HepG2 (cell line): ENCODE data around the gene CLPX. TPM values are rescaled to one million over a fixed set of nuclear protein-coding genes. Genes with fewer than 3 reads are reported as not detected.

ENCODE experiments used
- ARID4A ChIP-seq: sonication (generic); formaldehyde crosslinking; IDR thresholded peaks from 2 replicates; pipeline ENCODE4 v1.5.0; 2020; ENCODE audit warnings: mild to moderate bottlenecking, missing genetic modification reagents, borderline replicate concordance
- HOXA7 ChIP-seq: sonication (generic); formaldehyde crosslinking; IDR thresholded peaks from 2 replicates; pipeline ENCODE4 v1.8.1; 2022; ENCODE audit warnings: mild to moderate bottlenecking, missing genetic modification reagents, moderate library complexity
- KDM2A ChIP-seq: sonication (generic); formaldehyde crosslinking; IDR thresholded peaks from 2 replicates; pipeline ENCODE4 v1.4.0; 2020; ENCODE audit warnings: low read depth, missing genetic modification reagents, borderline replicate concordance
- MAX ChIP-seq: IDR thresholded peaks from 2 replicates; pipeline ENCODE4 v1.6.1; 2012; ENCODE audit warnings: inconsistent platforms
- PHF5A ChIP-seq: IDR thresholded peaks from one replicate; pipeline ENCODE4 v1.6.1; 2018; ENCODE audit warnings: low read depth, missing genetic modification reagents; ENCODE audit not compliant: unreplicated experiment
- PRDM10 ChIP-seq: sonication (generic); formaldehyde crosslinking; IDR thresholded peaks from 2 replicates; pipeline ENCODE4 v1.4.0; 2020; ENCODE audit warnings: low read depth, missing genetic modification reagents
- PRDM4 ChIP-seq: sonication (generic); formaldehyde crosslinking; IDR thresholded peaks from 2 replicates; pipeline ENCODE4 v1.9.0; 2021; ENCODE audit warnings: missing genetic modification reagents, borderline replicate concordance
- TRIM22 ChIP-seq: fragments of 450-650 bp; IDR thresholded peaks from 2 replicates; pipeline ENCODE4 v1.6.1; 2017
- ZKSCAN1 ChIP-seq: fragments of 150-350 bp; IDR thresholded peaks from 2 replicates; pipeline ENCODE4 v1.6.1; 2014; ENCODE audit warnings: low read length
- ZNF678 ChIP-seq: sonication (generic); formaldehyde crosslinking; IDR thresholded peaks from 2 replicates; pipeline ENCODE4 v1.4.0; 2020; ENCODE audit warnings: mild to moderate bottlenecking, missing genetic modification reagents
- polyA plus RNA-seq, 8 experiments: library from polyadenylated mRNA; depleted of rRNA in 3 of 8; stranded (reverse) in 7 of 8; unstranded in 1 of 8; fragments of >200 nt; fragmentation: Illumina TruSeq in 4 of 8; extraction: Trizol in 4 of 8; gene quantifications; 2 replicates each; pipeline versions ENCODE4 v1.2.1 to v1.2.3, GENCODE V29; 2011 to 2016; ENCODE audit warnings: low read depth in 4 of 8, missing spikeins in 1 of 8, mixed read lengths in 1 of 8; ENCODE audit not compliant: insufficient read depth in 1 of 8
- total RNA-seq, 5 experiments: library from RNA; depleted of rRNA; stranded (reverse); fragments of >200 nt; fragmentation: Illumina TruSeq; extraction: Trizol; gene quantifications; 2 replicates each; pipeline ENCODE4 v1.2.3, GENCODE V29; 2016; ENCODE audit warnings: low read depth in 1 of 5
- TF ChIP-seq, protein P1 (sequence below): IDR thresholded peaks from 2 replicates; pipeline ENCODE4 v1.6.1; 2016; ENCODE audit warnings: control low read depth
- TF ChIP-seq, protein P2 (sequence below): conservative IDR thresholded peaks from 2 replicates; pipeline ENCODE4 v1.6.1; 2018; ENCODE audit warnings: missing genetic modification reagents

Gene CLPX
- total and polyA plus RNA-seq, 2 of the 13 experiments (the other 11 are each of a cell fraction or from before 2014, with no cell fraction given) = 33.9 to 61.3 TPM

DNA sequence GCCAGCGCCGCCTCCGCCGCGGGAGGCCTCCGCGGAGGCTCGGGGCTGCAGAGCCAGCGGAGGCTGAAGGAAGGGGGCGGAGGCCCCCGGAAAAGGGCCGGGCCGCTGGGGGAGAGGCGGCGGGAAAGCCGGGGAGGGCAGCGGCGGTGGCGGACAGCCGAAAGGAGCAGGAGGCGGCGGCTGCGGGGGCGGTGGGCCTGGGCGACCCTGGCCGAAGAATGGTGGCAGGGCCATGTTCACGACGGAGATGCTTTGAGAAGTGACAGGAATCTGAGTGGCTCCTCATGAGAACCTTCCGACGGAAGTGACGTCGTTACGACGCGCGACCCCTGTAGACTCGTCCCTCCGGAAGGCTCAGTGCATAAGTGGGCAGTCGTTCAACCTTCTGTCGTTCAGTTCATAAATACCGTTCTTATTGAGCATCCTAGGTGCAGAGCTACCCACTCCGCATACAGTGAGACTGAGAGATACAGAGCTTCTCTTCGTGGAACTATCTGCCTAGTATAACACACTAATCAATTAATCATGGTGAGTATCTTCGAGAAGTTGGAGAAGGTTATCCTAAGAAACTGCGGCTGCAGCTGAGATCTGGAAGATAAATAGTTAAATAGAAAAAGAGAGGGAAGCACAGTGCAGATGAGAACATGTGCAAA lies 51.5 kb downstream of the CLPX start, which contains the start of gene PDCD7 (continued):
- TF ChIP-seq PRDM10 (CRISPR knock-in tag) (no peak), ARID4A (peak; percentile 85; the same call in 1 of the 2 replicates), HOXA7 (CRISPR knock-in tag) (no peak), ZKSCAN1 (no peak), PHF5A (CRISPR knock-in tag) (peak; percentile 23), TRIM22 (no peak), PRDM4 (CRISPR knock-in tag) (no peak), ZNF678 (CRISPR knock-in tag) (no peak), MAX (peak; percentile 32; the same call in 1 of the 2 replicates), KDM2A (peak; percentile 79; the same call in 1 of the 2 replicates)
- TF ChIP-seq, protein P1, sequence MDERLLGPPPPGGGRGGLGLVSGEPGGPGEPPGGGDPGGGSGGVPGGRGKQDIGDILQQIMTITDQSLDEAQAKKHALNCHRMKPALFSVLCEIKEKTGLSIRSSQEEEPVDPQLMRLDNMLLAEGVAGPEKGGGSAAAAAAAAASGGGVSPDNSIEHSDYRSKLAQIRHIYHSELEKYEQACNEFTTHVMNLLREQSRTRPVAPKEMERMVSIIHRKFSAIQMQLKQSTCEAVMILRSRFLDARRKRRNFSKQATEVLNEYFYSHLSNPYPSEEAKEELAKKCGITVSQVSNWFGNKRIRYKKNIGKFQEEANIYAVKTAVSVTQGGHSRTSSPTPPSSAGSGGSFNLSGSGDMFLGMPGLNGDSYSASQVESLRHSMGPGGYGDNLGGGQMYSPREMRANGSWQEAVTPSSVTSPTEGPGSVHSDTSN (CRISPR knock-in tag) = 0 out of 2 replicates have a peak, but pooled peaks have one; percentile 15
- TF ChIP-seq, protein P2, sequence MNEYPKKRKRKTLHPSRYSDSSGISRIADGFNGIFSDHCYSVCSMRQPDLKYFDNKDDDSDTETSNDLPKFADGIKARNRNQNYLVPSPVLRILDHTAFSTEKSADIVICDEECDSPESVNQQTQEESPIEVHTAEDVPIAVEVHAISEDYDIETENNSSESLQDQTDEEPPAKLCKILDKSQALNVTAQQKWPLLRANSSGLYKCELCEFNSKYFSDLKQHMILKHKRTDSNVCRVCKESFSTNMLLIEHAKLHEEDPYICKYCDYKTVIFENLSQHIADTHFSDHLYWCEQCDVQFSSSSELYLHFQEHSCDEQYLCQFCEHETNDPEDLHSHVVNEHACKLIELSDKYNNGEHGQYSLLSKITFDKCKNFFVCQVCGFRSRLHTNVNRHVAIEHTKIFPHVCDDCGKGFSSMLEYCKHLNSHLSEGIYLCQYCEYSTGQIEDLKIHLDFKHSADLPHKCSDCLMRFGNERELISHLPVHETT = no peak
